Motor neuron (in vitro differentiated cells): ENCODE measurements around the gene MAEL. TPM values are rescaled to one million over a fixed set of nuclear protein-coding genes. Genes with fewer than 3 reads are reported as not detected.
"Not testable (repeated sequence)": the region's sequence is repeated elsewhere in the genome, so short reads cannot be mapped to it uniquely, and the experiment has no call there.

Experiments
- ATAC-seq, 8 experiments: fragments of 200-7000 bp; cut with Tn5 transposase; replicated peaks in 6 of 8; 2 replicates each; pipeline ENCODE4 v1.8.0; 2021; ENCODE audit warnings: mild to moderate bottlenecking in 8 of 8, moderate library complexity in 8 of 8
- H3K27ac ChIP-seq, 2 donors: fragments of 250-450 bp; sonication (Bioruptor Pico); 2 replicates each; pipeline ENCODE4 v1.9.0; 2021; ENCODE audit warnings: antibody characterized with exemption in 2 of 2, mild to moderate bottlenecking in 2 of 2, moderate library complexity in 1 of 2
- H3K4me1 ChIP-seq, 2 donors: fragments of 250-450 bp; sonication (Bioruptor Pico); replicated peaks in 1 of 2; 2 replicates each; pipeline ENCODE4 v1.6.1; 2021; ENCODE audit warnings: antibody characterized with exemption in 2 of 2, mild to moderate bottlenecking in 2 of 2, moderate library complexity in 1 of 2
- H3K4me3 ChIP-seq, 5 donors: fragments of 250-450 bp; sonication (Bioruptor Pico); 2 replicates each; pipeline ENCODE4 v1.9.0; 2021; ENCODE audit warnings: antibody characterized with exemption in 5 of 5, mild to moderate bottlenecking in 5 of 5, moderate library complexity in 4 of 5
- WGBS, 10 experiments: fragments of 450-650 bp; shearing (Covaris generic); methylation state at CpG; one replicate each; pipeline ENCODE4 v1.0.0; 2022; 5-methylcytosine and 5-hydroxymethylcytosine counted together
- in situ Hi-C, 9 experiments: fragments of 400-800 bp; cut with MboI; loops; one replicate each; pipeline ENCODE4 v1.15.0; 2021; ENCODE audit warnings: low sequenced_read_pairs in 9 of 9, low pct_unique_long_range_greater_than_20kb in 2 of 9; ENCODE audit not compliant: unreplicated experiment in 9 of 9
- total RNA-seq, 8 experiments: library from RNA; unstranded; fragments of 300-600 nt; gene quantifications; 2 replicates each; pipeline versions ENCODE4 v1.2.3 to v1.2.4, GENCODE V29; 2022

The MAEL gene
- total RNA-seq, 8 experiments from 2014 or later: 0.27 to 1.6 (median 0.72) TPM; not detected in 2

GRCh38 chr1:166999075-166999474 is 10.0 kb downstream of the MAEL start:
- WGBS, 10 experiments: 0 to 100% (median 100%) methylated on average over 1 of the region's 1 CpG; no CpG with 5 or more reads in 4 of the 10 experiments
- no peaks in the 10 kb centered on the region for H3K4me1 ChIP-seq
- H3K27ac ChIP-seq: no peak overlapping the region
- no peak overlapping the region for H3K4me3 ChIP-seq
- in situ Hi-C loops: no loop called here
- ATAC-seq: peak in 1 of 8 experiments; percentile 18

- Histone ChIP-seq H3K4me3 (no peak overlapping the region), H3K27ac (no peak overlapping the region), H3K4me1 (no peaks in the 10 kb centered on the region)
- WGBS, 10 experiments: 0 to 94% (median 58%) methylated on average over 1 to 3 of the region's 3 CpGs; no CpG with 5 or more reads in 2 of the 10 experiments
- peak in 2 of 8 experiments; percentile 77 to 78 for ATAC-seq
- in situ Hi-C loops: no loop called here
Measured at GRCh38 chr1:166999500-167000055, 10.5 kb downstream of the MAEL start.

GRCh38 chr1:167000546-167000945 is 11.5 kb downstream of the MAEL start:
- in situ Hi-C loops: no loop called here
- Histone ChIP-seq H3K27ac (no peak overlapping the region), H3K4me1 (no peaks in the 10 kb centered on the region), H3K4me3 (no peak overlapping the region)
- no peak for ATAC-seq
- WGBS, 10 experiments: 0 to 100% (median 91%) methylated on average over 1 of the region's 1 CpG; no CpG with 5 or more reads in 2 of the 10 experiments

- in situ Hi-C loops: no loop called here
- WGBS, 10 experiments: 29 to 100% (median 82%) methylated on average over 2 of the region's 2 CpGs; no CpG with 5 or more reads in 1 of the 10 experiments
- H3K4me3 ChIP-seq: no peak overlapping the region
- no peak for ATAC-seq
- H3K4me1 ChIP-seq: no peaks in the 10 kb centered on the region
- no peak overlapping the region for H3K27ac ChIP-seq
Measured at GRCh38 chr1:167002354-167002753, 13.3 kb downstream of the MAEL start.

- 43 to 100% (median 90%) methylated on average over 1 to 2 of the region's 2 CpGs; no CpG with 5 or more reads in 1 of the 10 experiments for WGBS, 10 experiments
- in situ Hi-C loops: no loop called here
- no peak overlapping the region for H3K27ac ChIP-seq
- ATAC-seq: no peak
- H3K4me1 ChIP-seq: no peaks in the 10 kb centered on the region
- H3K4me3 ChIP-seq: no peak overlapping the region
Measured at GRCh38 chr1:167003711-167004110, 14.6 kb downstream of the MAEL start.

- ATAC-seq: no peak
- no peak overlapping the region for H3K4me3 ChIP-seq
- in situ Hi-C loops: no loop called here
- no peak overlapping the region for H3K27ac ChIP-seq
- peaks cover 5 to 9% of the 10 kb centered on the region in 2 donors for H3K4me1 ChIP-seq
- WGBS, 10 experiments: 0 to 100% (median 98%) methylated on average over 1 of the region's 1 CpG; no CpG with 5 or more reads in 4 of the 10 experiments
Measured at GRCh38 chr1:167011560-167012191, 22.6 kb downstream of the MAEL start.

GRCh38 chr1:167012570-167012969 is 23.5 kb downstream of the MAEL start:
- Histone ChIP-seq H3K4me3 (no peak overlapping the region), H3K4me1 (peaks cover 5 to 9% of the 10 kb centered on the region in 2 donors), H3K27ac (no peak overlapping the region)
- 0 to 94% (median 76%) methylated on average over 1 to 2 of the region's 2 CpGs; no CpG with 5 or more reads in 1 of the 10 experiments for WGBS, 10 experiments
- no peak for ATAC-seq
- in situ Hi-C loops: no loop called here

GRCh38 chr1:167013108-167013929 is 24.2 kb downstream of the MAEL start:
- Histone ChIP-seq H3K27ac (no peak overlapping the region), H3K4me3 (no peak overlapping the region), H3K4me1 (peaks cover 5 to 9% of the 10 kb centered on the region in 2 donors)
- 0 to 92% (median 66%) methylated on average over 3 to 8 of the region's 8 CpGs for WGBS, 10 experiments
- peak in 3 of 8 experiments; percentile 73 to 83 (median 76) for ATAC-seq
- in situ Hi-C loops: no loop called here

- in situ Hi-C loops: no loop called here
- peaks cover 5 to 9% of the 10 kb centered on the region in 2 donors for H3K4me1 ChIP-seq
- no peak overlapping the region for H3K27ac ChIP-seq
- WGBS, 10 experiments: 5 to 97% (median 83%) methylated on average over 4 to 6 of the region's 6 CpGs
- no peak for ATAC-seq
- H3K4me3 ChIP-seq: no peak overlapping the region
Measured at GRCh38 chr1:167016100-167016750, 27.1 kb downstream of the MAEL start.

GRCh38 chr1:167022384-167022783 is 33.3 kb downstream of the MAEL start:
- no peak for ATAC-seq
- WGBS, 10 experiments: 25 to 100% (median 74%) methylated on average over 1 of the region's 1 CpG; no CpG with 5 or more reads in 2 of the 10 experiments
- in situ Hi-C loops: no loop called here
- Histone ChIP-seq H3K27ac (no peak overlapping the region), H3K4me1 (no peaks in the 10 kb centered on the region), H3K4me3 (no peak overlapping the region)

- H3K4me3 ChIP-seq, H3K4me1 ChIP-seq, in situ Hi-C loops, ATAC-seq, H3K27ac ChIP-seq: not testable (repeated sequence)
- no CpG with 5 or more reads among the region's 27 CpGs for WGBS, 10 experiments
Measured at GRCh38 chr1:167029553-167029952, 40.5 kb downstream of the MAEL start.

GRCh38 chr1:167033646-167034045 is 44.6 kb downstream of the MAEL start:
- Histone ChIP-seq H3K4me3 (no peak overlapping the region), H3K4me1 (no peaks in the 10 kb centered on the region), H3K27ac (no peak overlapping the region)
- WGBS, 10 experiments: 0 to 86% (median 28%) methylated on average over 1 to 2 of the region's 2 CpGs; no CpG with 5 or more reads in 2 of the 10 experiments
- ATAC-seq: no peak
- in situ Hi-C loops: no loop called here
